ENCODE data around the gene MAOB.

- TF ChIP-seq, protein P1, sequence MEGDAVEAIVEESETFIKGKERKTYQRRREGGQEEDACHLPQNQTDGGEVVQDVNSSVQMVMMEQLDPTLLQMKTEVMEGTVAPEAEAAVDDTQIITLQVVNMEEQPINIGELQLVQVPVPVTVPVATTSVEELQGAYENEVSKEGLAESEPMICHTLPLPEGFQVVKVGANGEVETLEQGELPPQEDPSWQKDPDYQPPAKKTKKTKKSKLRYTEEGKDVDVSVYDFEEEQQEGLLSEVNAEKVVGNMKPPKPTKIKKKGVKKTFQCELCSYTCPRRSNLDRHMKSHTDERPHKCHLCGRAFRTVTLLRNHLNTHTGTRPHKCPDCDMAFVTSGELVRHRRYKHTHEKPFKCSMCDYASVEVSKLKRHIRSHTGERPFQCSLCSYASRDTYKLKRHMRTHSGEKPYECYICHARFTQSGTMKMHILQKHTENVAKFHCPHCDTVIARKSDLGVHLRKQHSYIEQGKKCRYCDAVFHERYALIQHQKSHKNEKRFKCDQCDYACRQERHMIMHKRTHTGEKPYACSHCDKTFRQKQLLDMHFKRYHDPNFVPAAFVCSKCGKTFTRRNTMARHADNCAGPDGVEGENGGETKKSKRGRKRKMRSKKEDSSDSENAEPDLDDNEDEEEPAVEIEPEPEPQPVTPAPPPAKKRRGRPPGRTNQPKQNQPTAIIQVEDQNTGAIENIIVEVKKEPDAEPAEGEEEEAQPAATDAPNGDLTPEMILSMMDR (conservative IDR thresholded peaks at IDR 0.05; ENCODE audit: low read depth, low read length): no peak
- TF ChIP-seq EZH2 (IDR thresholded peaks at IDR 0.05; ENCODE audit: low read length, unreplicated experiment): no peak
These were observed 165.6 kb downstream of the MAOB start for GRCh38 chrX:43716696-43717095.

Measured in PC-3 (cell line).